Central memory CD4-positive, alpha-beta T cell (primary cell): ENCODE measurements around the gene SLC30A1.
"Not testable (repeated sequence)": the region's sequence is repeated elsewhere in the genome, so short reads cannot be mapped to it uniquely, and the experiment has no call there.

Source experiments
- DNase-seq: peaks from one replicate; pipeline ENCODE4 v3.0.0; 2022

SLC30A1 gene

GRCh38 chr1:211583011-211583992 is 4.3 kb upstream of the SLC30A1 start:
- no peak for DNase-seq

GRCh38 chr1:211581526-211581925 is 2.6 kb upstream of the SLC30A1 start:
- DNase-seq = no peak

- DNase-seq = no peak
Measured at GRCh38 chr1:211580303-211580687, 1.3 kb upstream of the SLC30A1 start.

- DNase-seq = no peak
Measured at GRCh38 chr1:211579440-211580302, 710 bp upstream of the SLC30A1 start.

GRCh38 chr1:211577819-211578639 is 932 bp downstream of the SLC30A1 start:
- DNase-seq = peak; percentile 71

GRCh38 chr1:211577277-211577818 is 1.6 kb downstream of the SLC30A1 start:
- DNase-seq = peak; percentile 5

- no peak for DNase-seq
Measured at GRCh38 chr1:211576717-211577116, 2.2 kb downstream of the SLC30A1 start.

GRCh38 chr1:211574705-211575104 is 4.3 kb downstream of the SLC30A1 start:
- no peak for DNase-seq

GRCh38 chr1:211571998-211572397 is 7.0 kb downstream of the SLC30A1 start:
- DNase-seq = no peak

GRCh38 chr1:211570378-211570777 is 8.6 kb downstream of the SLC30A1 start:
- DNase-seq = not testable (repeated sequence)

- no peak for DNase-seq
Measured at GRCh38 chr1:211566431-211567025, 12.4 kb downstream of the SLC30A1 start.

GRCh38 chr1:211564084-211564483 is 14.9 kb downstream of the SLC30A1 start:
- no peak for DNase-seq

GRCh38 chr1:211559222-211560010 is 19.5 kb downstream of the SLC30A1 start:
- no peak for DNase-seq

GRCh38 chr1:211557894-211558625 is 20.9 kb downstream of the SLC30A1 start:
- DNase-seq = no peak

- no peak for DNase-seq
Measured at GRCh38 chr1:211553549-211553948, 25.4 kb downstream of the SLC30A1 start.

- DNase-seq = no peak
Measured at GRCh38 chr1:211551638-211552460, 27.1 kb downstream of the SLC30A1 start.

- no peak for DNase-seq
Measured at GRCh38 chr1:211549092-211549711, 29.8 kb downstream of the SLC30A1 start.

- no peak for DNase-seq
Measured at GRCh38 chr1:211548321-211549091, 30.5 kb downstream of the SLC30A1 start.
